Measurements from ENCODE around the gene GNAI2.

The GNAI2 gene

GRCh38 chr3:50192124-50192523 lies 43.9 kb upstream of the GNAI2 start:
- H3K27ac ChIP-seq = peak overlapping the region; percentile 15; the same call in 1 of the 2 replicates
- TF ChIP-seq CTCF (conservative IDR thresholded peaks at IDR 0.05; ENCODE audit: low read depth) = no peak
- DNase-seq (ENCODE audit: low spot score) = no peak
- ChIA-PET POLR2A (ENCODE audit: low non-redundant PET) (no interaction called here), CTCF (interaction anchor here (0.7 to 2.8 kb wide), 11 partner anchors 11 to 173 kb away, joined by 3 to 14 read pairs (median 3); no protein-coding TSS in a partner anchor)

GRCh38 chr3:50192689-50193141 lies 43.3 kb upstream of the GNAI2 start:
- ChIA-PET POLR2A (ENCODE audit: low non-redundant PET) (no interaction called here), CTCF (interaction anchor here (0.7 to 4.2 kb wide), 12 partner anchors 11 to 172 kb away, joined by 3 to 45 read pairs (median 4); no protein-coding TSS in a partner anchor)
- DNase-seq (ENCODE audit: low spot score) = peak; percentile 63
- TF ChIP-seq CTCF (conservative IDR thresholded peaks at IDR 0.05; ENCODE audit: low read depth) = peak; percentile 92
- H3K27ac ChIP-seq = no peak overlapping the region

- no peak overlapping the region for H3K27ac ChIP-seq
- ChIA-PET POLR2A (ENCODE audit: low non-redundant PET) (interaction anchor here (0.9 kb wide), 1 partner anchor 76 kb away, joined by 3 read pairs; no protein-coding TSS in a partner anchor), CTCF (interaction anchor here (1.4 to 4.2 kb wide), 3 partner anchors 24 to 72 kb away, joined by 3 to 45 read pairs (median 8); no protein-coding TSS in a partner anchor)
- DNase-seq (ENCODE audit: low spot score) = no peak
- TF ChIP-seq CTCF (conservative IDR thresholded peaks at IDR 0.05; ENCODE audit: low read depth) = no peak
Measured at GRCh38 chr3:50193286-50193685, 42.7 kb upstream of the GNAI2 start.

- H3K27ac ChIP-seq = no peak overlapping the region
- POLR2A ChIA-PET (ENCODE audit: low non-redundant PET) = interaction anchor here (0.9 kb wide), 1 partner anchor 76 kb away, joined by 3 read pairs; no protein-coding TSS in a partner anchor
- CTCF ChIA-PET = interaction anchor here (0.9 to 4.2 kb wide), 7 partner anchors 17 to 422 kb away, joined by 3 to 45 read pairs (median 4); no protein-coding TSS in a partner anchor
- DNase-seq (ENCODE audit: low spot score) = no peak
- no peak for TF ChIP-seq CTCF (conservative IDR thresholded peaks at IDR 0.05; ENCODE audit: low read depth)
Measured at GRCh38 chr3:50193746-50194127, 42.3 kb upstream of the GNAI2 start.

- DNase-seq (ENCODE audit: low spot score) = peak; percentile 58
- ChIA-PET POLR2A (ENCODE audit: low non-redundant PET) (interaction anchor here (0.9 kb wide), 1 partner anchor 75 kb away, joined by 3 read pairs; no protein-coding TSS in a partner anchor), CTCF (interaction anchor here (0.6 to 4.2 kb wide), 10 partner anchors 10 to 422 kb away, joined by 3 to 45 read pairs (median 3); no protein-coding TSS in a partner anchor)
- peak; percentile 84 for TF ChIP-seq CTCF (conservative IDR thresholded peaks at IDR 0.05; ENCODE audit: low read depth)
- no peak overlapping the region for H3K27ac ChIP-seq
Measured at GRCh38 chr3:50194128-50194902, 41.7 kb upstream of the GNAI2 start.

- TF ChIP-seq CTCF (conservative IDR thresholded peaks at IDR 0.05; ENCODE audit: low read depth) = no peak
- ChIA-PET CTCF (interaction anchor here (0.6 to 4.2 kb wide), 10 partner anchors 10 to 277 kb away, joined by 3 to 45 read pairs (median 3); no protein-coding TSS in a partner anchor), POLR2A (ENCODE audit: low non-redundant PET) (no interaction called here)
- DNase-seq (ENCODE audit: low spot score) = peak; percentile 57
- no peak overlapping the region for H3K27ac ChIP-seq
Measured at GRCh38 chr3:50194903-50195500, 41.0 kb upstream of the GNAI2 start.

All from RWPE1 (cell line).